Ishikawa (cell line): ENCODE results near the gene RPS3.

ENCODE experiments used
- CEBPB ChIP-seq: IDR thresholded peaks from 2 replicates; pipeline ENCODE4 v1.6.1; 2012
- CREB1 ChIP-seq: IDR thresholded peaks from 2 replicates; pipeline ENCODE4 v1.6.1; 2012; ENCODE audit warnings: low read depth
- EGR1 ChIP-seq: IDR thresholded peaks from 2 replicates; pipeline ENCODE4 v1.6.1; 2012
- EP300 ChIP-seq: IDR thresholded peaks from 2 replicates; pipeline ENCODE4 v1.6.1; 2012; ENCODE audit warnings: borderline replicate concordance
- FOXM1 ChIP-seq: IDR thresholded peaks from 2 replicates; pipeline ENCODE4 v1.6.1; 2012; ENCODE audit warnings: low read depth, borderline replicate concordance
- MAX ChIP-seq: IDR thresholded peaks from 2 replicates; pipeline ENCODE4 v1.6.1; 2012
- NFIC ChIP-seq: IDR thresholded peaks from 2 replicates; pipeline ENCODE4 v1.6.1; 2012
- RAD21 ChIP-seq: IDR thresholded peaks from 2 replicates; pipeline ENCODE4 v1.6.1; 2012; ENCODE audit warnings: low read depth
- REST ChIP-seq: IDR thresholded peaks from 2 replicates; pipeline ENCODE4 v1.6.1; 2012; ENCODE audit warnings: low read depth, mild to moderate bottlenecking
- TAF1 ChIP-seq: IDR thresholded peaks from 2 replicates; pipeline ENCODE4 v1.6.1; 2012; ENCODE audit warnings: low read depth, mild to moderate bottlenecking
- TCF12 ChIP-seq: IDR thresholded peaks from 2 replicates; pipeline ENCODE4 v1.6.1; 2012; ENCODE audit warnings: low read depth
- TEAD4 ChIP-seq: IDR thresholded peaks from 2 replicates; pipeline ENCODE4 v1.6.1; 2012
- USF1 ChIP-seq: IDR thresholded peaks from 2 replicates; pipeline ENCODE4 v1.6.1; 2012
- YY1 ChIP-seq: IDR thresholded peaks from 2 replicates; pipeline ENCODE4 v1.6.1; 2012; ENCODE audit warnings: low read depth
- ZBTB7A ChIP-seq: IDR thresholded peaks from 2 replicates; pipeline ENCODE4 v1.6.1; 2012; ENCODE audit warnings: low read depth

The RPS3 gene

GRCh38 chr11:75383246-75383645 lies 16.1 kb upstream of the RPS3 start:
- no peak for TF ChIP-seq NFIC
- no peak for TF ChIP-seq ZBTB7A
- no peak for TF ChIP-seq TAF1
- no peak for TF ChIP-seq EGR1
- no peak for TF ChIP-seq YY1
- TF ChIP-seq TCF12, result no peak
- no peak for TF ChIP-seq USF1
- no peak for TF ChIP-seq CREB1
- TF ChIP-seq MAX, result no peak
- TF ChIP-seq REST, result no peak
- TF ChIP-seq TEAD4, result no peak
- no peak for TF ChIP-seq EP300
- no peak for TF ChIP-seq RAD21
- TF ChIP-seq CEBPB, result no peak
- TF ChIP-seq FOXM1, result no peak

- TF ChIP-seq RAD21 (peak; percentile 99), CREB1 (no peak)
Measured at GRCh38 chr11:75384438-75385080, 14.8 kb upstream of the RPS3 start.

- no peak for TF ChIP-seq TAF1
- TF ChIP-seq TEAD4, result peak; percentile 56; the same call in 1 of the 2 replicates
- TF ChIP-seq FOXM1, result no peak
- TF ChIP-seq TCF12, result no peak
- no peak for TF ChIP-seq MAX
Measured at GRCh38 chr11:75386942-75387630, 12.2 kb upstream of the RPS3 start.

GRCh38 chr11:75387736-75388294 lies 11.5 kb upstream of the RPS3 start:
- no peak for TF ChIP-seq TEAD4
- TF ChIP-seq CREB1, result no peak
- TF ChIP-seq YY1, result no peak
- TF ChIP-seq TCF12, result no peak

- TF ChIP-seq REST (no peak), YY1 (peak; percentile 82), TCF12 (no peak), CEBPB (no peak), CREB1 (no peak), TAF1 (no peak), USF1 (no peak), EGR1 (no peak), RAD21 (peak; percentile 92), NFIC (peak; percentile 93), EP300 (no peak), ZBTB7A (no peak), MAX (no peak), FOXM1 (no peak), TEAD4 (no peak)
Measured at GRCh38 chr11:75388386-75389275, 10.7 kb upstream of the RPS3 start.
